ENCODE results near the gene POGZ. TPM values are rescaled to one million over a fixed set of nuclear protein-coding genes. Genes with fewer than 3 reads are reported as not detected.

POGZ gene
- total RNA-seq, 1 donor from 2014 or later = 91.1 TPM

- Mint-ChIP-seq H3K4me3 (no peak within 1 kb of the TSS), H3K27ac (no peak within 1 kb of the TSS), H3K9me3 (no peaks in the 10 kb centered on the region), H3K36me3 (ENCODE audit: low read depth) (no peaks in the 10 kb centered on the region), H3K27me3 (ENCODE audit: insufficient read depth) (peaks cover 4% of the 10 kb centered on the region), H3K4me1 (ENCODE audit: low read depth) (peaks cover 5% of the 10 kb centered on the region)
- intact Hi-C loops (cut with micrococcal nuclease) = no loop called here
- DNase-seq (ENCODE audit: low spot score) = no peak
These were observed 87.0 kb downstream of the POGZ start, which contains the start of gene SELENBP1 for GRCh38 chr1:151372058-151372934. SELENBP1 (minus strand) TSS chr1:151372705; CDS start chr1:151372641, 64 bp downstream.

GRCh38 chr1:151371370-151372057, 87.8 kb downstream of the POGZ start:
- Mint-ChIP-seq H3K27me3 (ENCODE audit: insufficient read depth) (peaks cover 2% of the 10 kb centered on the region), H3K27ac (no peak overlapping the region), H3K4me3 (no peak overlapping the region), H3K4me1 (ENCODE audit: low read depth) (peaks cover 5% of the 10 kb centered on the region), H3K9me3 (no peaks in the 10 kb centered on the region), H3K36me3 (ENCODE audit: low read depth) (no peaks in the 10 kb centered on the region)
- intact Hi-C loops (cut with micrococcal nuclease) = no loop called here
- DNase-seq (ENCODE audit: low spot score) = no peak

GRCh38 chr1:151370211-151370911, 88.9 kb downstream of the POGZ start:
- Mint-ChIP-seq H3K27ac (no peak overlapping the region), H3K4me3 (no peak overlapping the region), H3K27me3 (ENCODE audit: insufficient read depth) (peaks cover 5% of the 10 kb centered on the region), H3K9me3 (no peaks in the 10 kb centered on the region), H3K36me3 (ENCODE audit: low read depth) (no peaks in the 10 kb centered on the region), H3K4me1 (ENCODE audit: low read depth) (peaks cover 5% of the 10 kb centered on the region)
- intact Hi-C loops (cut with micrococcal nuclease) = no loop called here
- no peak for DNase-seq (ENCODE audit: low spot score)

GRCh38 chr1:151369621-151370048, 89.7 kb downstream of the POGZ start:
- DNase-seq (ENCODE audit: low spot score) = no peak
- intact Hi-C loops (cut with micrococcal nuclease) = no loop called here
- Mint-ChIP-seq H3K36me3 (ENCODE audit: low read depth) (no peaks in the 10 kb centered on the region), H3K27me3 (ENCODE audit: insufficient read depth) (peaks cover 4% of the 10 kb centered on the region), H3K9me3 (no peaks in the 10 kb centered on the region), H3K4me1 (ENCODE audit: low read depth) (peaks cover 5% of the 10 kb centered on the region), H3K27ac (no peak overlapping the region), H3K4me3 (no peak overlapping the region)

GRCh38 chr1:151369302-151369610, 90.0 kb downstream of the POGZ start:
- intact Hi-C loops (cut with micrococcal nuclease) = no loop called here
- no peak for DNase-seq (ENCODE audit: low spot score)

GRCh38 chr1:151368393-151369301, 90.6 kb downstream of the POGZ start:
- intact Hi-C loops (cut with micrococcal nuclease) = no loop called here
- Mint-ChIP-seq H3K36me3 (ENCODE audit: low read depth) (no peaks in the 10 kb centered on the region), H3K27ac (no peak overlapping the region), H3K4me3 (no peak overlapping the region), H3K9me3 (no peaks in the 10 kb centered on the region), H3K4me1 (ENCODE audit: low read depth) (no peaks in the 10 kb centered on the region), H3K27me3 (ENCODE audit: insufficient read depth) (peaks cover 4% of the 10 kb centered on the region)
- DNase-seq (ENCODE audit: low spot score) = no peak

More at GRCh38 chr1:151369302-151369610, 90.0 kb downstream of the POGZ start:
- H3K36me3 Mint-ChIP-seq (ENCODE audit: low read depth) = no peaks in the 10 kb centered on the region
- no peak overlapping the region for H3K4me3 Mint-ChIP-seq
- H3K27ac Mint-ChIP-seq = no peak overlapping the region
- H3K4me1 Mint-ChIP-seq (ENCODE audit: low read depth) = peaks cover 5% of the 10 kb centered on the region
- no peaks in the 10 kb centered on the region for H3K9me3 Mint-ChIP-seq
- peaks cover 4% of the 10 kb centered on the region for H3K27me3 Mint-ChIP-seq (ENCODE audit: insufficient read depth)

GRCh38 chr1:151367658-151368392, 91.5 kb downstream of the POGZ start:
- DNase-seq (ENCODE audit: low spot score) = no peak
- Mint-ChIP-seq H3K27ac (no peak overlapping the region), H3K27me3 (ENCODE audit: insufficient read depth) (peaks cover 4% of the 10 kb centered on the region), H3K4me3 (no peak overlapping the region), H3K36me3 (ENCODE audit: low read depth) (no peaks in the 10 kb centered on the region), H3K4me1 (ENCODE audit: low read depth) (no peaks in the 10 kb centered on the region), H3K9me3 (peaks cover 5% of the 10 kb centered on the region)
- intact Hi-C loops (cut with micrococcal nuclease) = no loop called here

GRCh38 chr1:151364996-151365395, 94.3 kb downstream of the POGZ start:
- H3K36me3 Mint-ChIP-seq (ENCODE audit: low read depth) = peaks cover 2% of the 10 kb centered on the region
- DNase-seq (ENCODE audit: low spot score) = no peak
- H3K4me1 Mint-ChIP-seq (ENCODE audit: low read depth) = no peaks in the 10 kb centered on the region
- no peak overlapping the region for H3K4me3 Mint-ChIP-seq
- intact Hi-C loops (cut with micrococcal nuclease) = no loop called here
- H3K27me3 Mint-ChIP-seq (ENCODE audit: insufficient read depth) = peaks cover 6% of the 10 kb centered on the region
- H3K9me3 Mint-ChIP-seq = peaks cover 25% of the 10 kb centered on the region
- H3K27ac Mint-ChIP-seq = no peak overlapping the region

- Mint-ChIP-seq H3K27ac (no peak overlapping the region), H3K27me3 (ENCODE audit: insufficient read depth) (peaks cover 6% of the 10 kb centered on the region), H3K36me3 (ENCODE audit: low read depth) (peaks cover 2% of the 10 kb centered on the region), H3K4me1 (ENCODE audit: low read depth) (no peaks in the 10 kb centered on the region), H3K9me3 (peaks cover 25% of the 10 kb centered on the region), H3K4me3 (no peak overlapping the region)
- intact Hi-C loops (cut with micrococcal nuclease) = no loop called here
- DNase-seq (ENCODE audit: low spot score) = no peak
These were observed 96.8 kb downstream of the POGZ start for GRCh38 chr1:151362308-151363155.

GRCh38 chr1:151361883-151362282, 97.4 kb downstream of the POGZ start:
- Mint-ChIP-seq H3K4me3 (no peak overlapping the region), H3K9me3 (peaks cover 25% of the 10 kb centered on the region), H3K4me1 (ENCODE audit: low read depth) (no peaks in the 10 kb centered on the region), H3K27ac (no peak overlapping the region), H3K36me3 (ENCODE audit: low read depth) (peaks cover 2% of the 10 kb centered on the region), H3K27me3 (ENCODE audit: insufficient read depth) (peaks cover 6% of the 10 kb centered on the region)
- intact Hi-C loops (cut with micrococcal nuclease) = no loop called here
- no peak for DNase-seq (ENCODE audit: low spot score)

GRCh38 chr1:151356696-151357095, 102.6 kb downstream of the POGZ start:
- Mint-ChIP-seq H3K27ac (no peak overlapping the region), H3K27me3 (ENCODE audit: insufficient read depth) (peaks cover 3% of the 10 kb centered on the region), H3K9me3 (peaks cover 16% of the 10 kb centered on the region), H3K4me1 (ENCODE audit: low read depth) (no peaks in the 10 kb centered on the region), H3K36me3 (ENCODE audit: low read depth) (peaks cover 1% of the 10 kb centered on the region), H3K4me3 (no peak overlapping the region)
- DNase-seq (ENCODE audit: low spot score) = no peak
- intact Hi-C loops (cut with micrococcal nuclease) = no loop called here
